ENCODE data around the gene SMARCA2. TPM values are rescaled to one million over a fixed set of nuclear protein-coding genes. Genes with fewer than 3 reads are reported as not detected.

SMARCA2 gene
- total and polyA plus RNA-seq, 10 of the 15 experiments (the other 5 are each of a cell fraction or from before 2014, with no cell fraction given), result 100 to 392 (median 204) TPM

DNA sequence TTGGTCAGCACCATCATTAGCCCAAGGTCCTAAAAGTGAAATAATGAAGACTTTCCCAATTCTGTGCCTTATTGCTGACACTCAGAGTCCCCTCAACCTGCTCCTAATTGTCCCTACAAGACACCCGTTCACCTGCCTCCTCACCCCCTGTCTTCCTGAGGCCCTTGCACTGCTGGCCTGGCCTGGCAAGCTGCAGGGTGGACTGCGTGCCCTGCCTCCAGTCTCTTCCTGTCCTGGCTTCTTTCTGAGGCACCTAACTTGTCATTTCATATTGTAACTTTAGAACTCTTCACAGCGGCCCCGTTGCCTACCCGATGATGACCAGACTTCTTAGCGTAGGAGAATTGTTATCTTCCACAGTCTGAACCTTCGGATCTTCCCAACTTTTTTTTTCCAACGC, 153.9 kb downstream of the SMARCA2 start (continued):
- TF ChIP-seq E2F8 (IDR thresholded peaks at IDR 0.05; ENCODE audit: low read depth, partially characterized antibody) (no peak), HCFC1 (IDR thresholded peaks at IDR 0.05; ENCODE audit: low read length) (no peak), SREBF2 (IDR thresholded peaks at IDR 0.05; ENCODE audit: low read length) (no peak), FOXM1 (IDR thresholded peaks at IDR 0.05; ENCODE audit: low read depth, low read length) (no peak), TBL1XR1 (IDR thresholded peaks at IDR 0.05; ENCODE audit: low read depth, low read length) (no peak), GABPA (IDR thresholded peaks at IDR 0.05; ENCODE audit: low read depth) (no peak), CBX3 (IDR thresholded peaks at IDR 0.05; ENCODE audit: borderline replicate concordance, low read depth) (no peak), KAT2A (conservative IDR thresholded peaks at IDR 0.05; ENCODE audit: control insufficient read depth, low read depth, low read length) (no peak)
- TF ChIP-seq, protein P1, sequence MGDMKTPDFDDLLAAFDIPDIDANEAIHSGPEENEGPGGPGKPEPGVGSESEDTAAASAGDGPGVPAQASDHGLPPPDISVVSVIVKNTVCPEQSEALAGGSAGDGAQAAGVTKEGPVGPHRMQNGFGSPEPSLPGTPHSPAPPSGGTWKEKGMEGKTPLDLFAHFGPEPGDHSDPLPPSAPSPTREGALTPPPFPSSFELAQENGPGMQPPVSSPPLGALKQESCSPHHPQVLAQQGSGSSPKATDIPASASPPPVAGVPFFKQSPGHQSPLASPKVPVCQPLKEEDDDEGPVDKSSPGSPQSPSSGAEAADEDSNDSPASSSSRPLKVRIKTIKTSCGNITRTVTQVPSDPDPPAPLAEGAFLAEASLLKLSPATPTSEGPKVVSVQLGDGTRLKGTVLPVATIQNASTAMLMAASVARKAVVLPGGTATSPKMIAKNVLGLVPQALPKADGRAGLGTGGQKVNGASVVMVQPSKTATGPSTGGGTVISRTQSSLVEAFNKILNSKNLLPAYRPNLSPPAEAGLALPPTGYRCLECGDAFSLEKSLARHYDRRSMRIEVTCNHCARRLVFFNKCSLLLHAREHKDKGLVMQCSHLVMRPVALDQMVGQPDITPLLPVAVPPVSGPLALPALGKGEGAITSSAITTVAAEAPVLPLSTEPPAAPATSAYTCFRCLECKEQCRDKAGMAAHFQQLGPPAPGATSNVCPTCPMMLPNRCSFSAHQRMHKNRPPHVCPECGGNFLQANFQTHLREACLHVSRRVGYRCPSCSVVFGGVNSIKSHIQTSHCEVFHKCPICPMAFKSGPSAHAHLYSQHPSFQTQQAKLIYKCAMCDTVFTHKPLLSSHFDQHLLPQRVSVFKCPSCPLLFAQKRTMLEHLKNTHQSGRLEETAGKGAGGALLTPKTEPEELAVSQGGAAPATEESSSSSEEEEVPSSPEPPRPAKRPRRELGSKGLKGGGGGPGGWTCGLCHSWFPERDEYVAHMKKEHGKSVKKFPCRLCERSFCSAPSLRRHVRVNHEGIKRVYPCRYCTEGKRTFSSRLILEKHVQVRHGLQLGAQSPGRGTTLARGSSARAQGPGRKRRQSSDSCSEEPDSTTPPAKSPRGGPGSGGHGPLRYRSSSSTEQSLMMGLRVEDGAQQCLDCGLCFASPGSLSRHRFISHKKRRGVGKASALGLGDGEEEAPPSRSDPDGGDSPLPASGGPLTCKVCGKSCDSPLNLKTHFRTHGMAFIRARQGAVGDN (IDR thresholded peaks at IDR 0.05), result no peak

Data from GM12878 (cell line).